ENCODE measurements around the gene IQGAP1. TPM values are rescaled to one million over a fixed set of nuclear protein-coding genes. Genes with fewer than 3 reads are reported as not detected.

IQGAP1 gene
- total and polyA plus RNA-seq, 4 donors: 83.0 to 396 (median 189) TPM

GRCh38 chr15:90529011-90529370, 140.9 kb downstream of the IQGAP1 start:
- Histone ChIP-seq H3K9me3 (ENCODE audit: control insufficient read depth in 4 of 4, insufficient read depth in 3 of 4, low read length in 3 of 4) (no peaks in the 10 kb centered on the region), H3K27ac (ENCODE audit: low read depth in 1 of 2, low read length in 1 of 2) (peak overlapping the region; percentile 90 to 97)
- no peak for DNase-seq

GRCh38 chr15:90529371-90530249, 141.6 kb downstream of the IQGAP1 start, which contains the start of gene CRTC3:
CRTC3 (plus strand) TSS chr15:90529923; CDS start chr15:90530072, 149 bp downstream.
- peak; percentile 58 to 68 (median 64) for DNase-seq
- 1 to 2% methylated on average over 70 to 104 of the region's 104 CpGs for WGBS, 2 donors
- H3K27ac ChIP-seq (ENCODE audit: low read depth in 1 of 2, low read length in 1 of 2): peak within 1 kb of the TSS; percentile 97 to 98

More at GRCh38 chr15:90529011-90529370, 140.9 kb downstream of the IQGAP1 start:
- Histone ChIP-seq H3K4me1 (ENCODE audit: control insufficient read depth in 5 of 5, insufficient read depth in 5 of 5, low read length in 5 of 5) (peaks cover 0 to 15% (median 3%) of the 10 kb centered on the region in 5 donors), H3K27me3 (ENCODE audit: control insufficient read depth in 3 of 3, insufficient read depth in 3 of 3, low read length in 2 of 3) (no peaks in the 10 kb centered on the region), H3K4me3 (no peak overlapping the region), H3K36me3 (ENCODE audit: control insufficient read depth in 4 of 4, insufficient read depth in 4 of 4, low read length in 4 of 4) (no peaks in the 10 kb centered on the region), H3K9ac (ENCODE audit: insufficient read depth in 1 of 2, low read length in 2 of 2) (peak overlapping the region; percentile 56 to 68)
- 87 to 91% methylated on average over 15 of the region's 15 CpGs for whole genome bisulfite sequencing, 2 donors
- no peak for ATAC-seq (ENCODE audit: insufficient read depth, low FRiP score)
- no peak for TF ChIP-seq CTCF (IDR thresholded peaks at IDR 0.05; ENCODE audit: control extremely low read depth, extremely low read depth)

GRCh38 chr15:90530250-90531051, 142.4 kb downstream of the IQGAP1 start:
- peak overlapping the region; percentile 83 to 86 for H3K9ac ChIP-seq (ENCODE audit: insufficient read depth in 1 of 2, low read length in 2 of 2)
- peak overlapping the region; percentile 92 for H3K4me3 ChIP-seq
- H3K27me3 ChIP-seq (ENCODE audit: control insufficient read depth in 3 of 3, insufficient read depth in 3 of 3, low read length in 2 of 3): no peaks in the 10 kb centered on the region
- 1% methylated on average over 32 to 76 of the region's 76 CpGs for WGBS, 2 donors
- peak; percentile 43 for ATAC-seq (ENCODE audit: insufficient read depth, low FRiP score)
- peaks cover 0 to 4% (median 2%) of the 10 kb centered on the region in 4 donors for H3K36me3 ChIP-seq (ENCODE audit: control insufficient read depth in 4 of 4, insufficient read depth in 4 of 4, low read length in 4 of 4)
- H3K4me1 ChIP-seq (ENCODE audit: control insufficient read depth in 5 of 5, insufficient read depth in 5 of 5, low read length in 5 of 5): peaks cover 0 to 15% (median 8%) of the 10 kb centered on the region in 5 donors
- H3K9me3 ChIP-seq (ENCODE audit: control insufficient read depth in 4 of 4, insufficient read depth in 3 of 4, low read length in 3 of 4): no peaks in the 10 kb centered on the region
- no peak for TF ChIP-seq CTCF (IDR thresholded peaks at IDR 0.05; ENCODE audit: control extremely low read depth, extremely low read depth)
- H3K27ac ChIP-seq (ENCODE audit: low read depth in 1 of 2, low read length in 1 of 2): peak overlapping the region; percentile 97 to 98
- DNase-seq: peak; percentile 56 to 62 (median 61)

More at GRCh38 chr15:90529371-90530249, 141.6 kb downstream of the IQGAP1 start, which contains the start of gene CRTC3:
- H3K4me3 ChIP-seq: peak within 1 kb of the TSS; percentile 92
- H3K9me3 ChIP-seq (ENCODE audit: control insufficient read depth in 4 of 4, insufficient read depth in 3 of 4, low read length in 3 of 4): no peaks in the 10 kb centered on the region
- peaks cover 0 to 15% (median 6%) of the 10 kb centered on the region in 5 donors for H3K4me1 ChIP-seq (ENCODE audit: control insufficient read depth in 5 of 5, insufficient read depth in 5 of 5, low read length in 5 of 5)
- ATAC-seq (ENCODE audit: insufficient read depth, low FRiP score): peak; percentile 86
- peak within 1 kb of the TSS; percentile 83 to 86 for H3K9ac ChIP-seq (ENCODE audit: insufficient read depth in 1 of 2, low read length in 2 of 2)
- no peak for TF ChIP-seq CTCF (IDR thresholded peaks at IDR 0.05; ENCODE audit: control extremely low read depth, extremely low read depth)
- H3K36me3 ChIP-seq (ENCODE audit: control insufficient read depth in 4 of 4, insufficient read depth in 4 of 4, low read length in 4 of 4): peaks cover 0 to under 1% (median 0%) of the 10 kb centered on the region in 4 donors
- no peaks in the 10 kb centered on the region for H3K27me3 ChIP-seq (ENCODE audit: control insufficient read depth in 3 of 3, insufficient read depth in 3 of 3, low read length in 2 of 3)

Data from lung (tissue), 12 donors.